ENCODE data around the gene ARHGAP23. TPM values are rescaled to one million over a fixed set of nuclear protein-coding genes. Genes with fewer than 3 reads are reported as not detected.
A peak's percentile ranks its signal among the peaks of the same experiment; 100 is the strongest.
"Not testable (repeated sequence)": the region's sequence is repeated elsewhere in the genome, so short reads cannot be mapped to it uniquely, and the experiment has no call there.

ARHGAP23 gene
- total RNA-seq, 3 donors from 2014 or later, result 13.8 to 25.2 (median 21.1) TPM

DNA sequence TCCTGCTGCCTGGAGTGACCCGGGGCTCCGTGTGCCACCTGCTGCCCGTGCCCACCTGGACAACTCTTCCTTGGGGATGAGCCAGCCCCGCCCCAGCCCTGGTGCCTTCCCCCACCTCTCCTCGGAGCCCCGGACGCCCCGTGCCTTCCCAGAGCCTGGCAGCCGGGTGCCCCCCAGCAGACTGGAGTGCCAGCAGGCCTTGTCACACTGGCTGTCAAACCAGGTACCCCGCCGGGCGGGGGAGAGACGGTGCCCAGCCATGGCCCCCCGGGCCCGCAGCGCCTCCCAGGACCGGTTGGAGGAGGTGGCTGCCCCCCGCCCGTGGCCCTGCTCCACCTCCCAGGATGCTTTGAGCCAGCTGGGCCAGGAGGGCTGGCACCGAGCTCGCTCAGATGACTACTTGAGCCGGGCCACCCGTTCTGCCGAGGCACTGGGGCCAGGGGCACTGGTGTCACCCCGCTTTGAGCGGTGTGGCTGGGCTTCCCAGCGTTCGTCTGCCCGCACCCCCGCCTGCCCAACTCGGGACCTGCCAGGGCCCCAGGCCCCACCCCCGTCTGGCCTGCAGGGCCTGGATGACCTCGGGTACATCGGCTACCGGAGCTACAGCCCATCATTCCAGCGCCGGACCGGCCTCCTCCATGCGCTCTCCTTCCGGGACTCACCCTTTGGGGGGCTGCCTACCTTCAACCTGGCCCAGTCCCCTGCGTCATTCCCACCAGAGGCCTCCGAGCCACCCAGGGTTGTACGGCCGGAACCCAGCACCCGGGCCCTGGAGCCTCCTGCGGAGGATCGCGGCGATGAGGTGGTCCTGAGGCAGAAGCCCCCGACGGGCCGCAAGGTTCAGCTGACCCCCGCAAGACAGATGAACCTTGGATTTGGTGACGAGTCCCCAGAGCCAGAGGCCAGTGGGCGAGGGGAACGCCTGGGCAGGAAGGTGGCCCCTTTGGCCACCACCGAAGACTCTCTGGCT is 38.4 kb downstream of the ARHGAP23 start:
- Histone ChIP-seq H3K4me1 (peaks cover 0 to 9% of the 10 kb centered on the region in 2 donors), H3K27ac (peak overlapping the region; percentile 93 to 97), H3K4me3 (peak overlapping the region; percentile 44 to 70 (median 55)), H3K27me3 (no peaks in the 10 kb centered on the region), H3K36me3 (no peaks in the 10 kb centered on the region), H3K9me3 (no peaks in the 10 kb centered on the region)
- no peak for DNase-seq (ENCODE audit: low spot score in 2 of 2)
- intact Hi-C loops (cut with DNase I; ENCODE audit: low total_unique reads), result loop anchor here (1.0 kb wide), 1 partner anchor 18 kb away; no protein-coding TSS in a partner anchor
- no peak for TF ChIP-seq CTCF (IDR thresholded peaks at IDR 0.05)
- TF ChIP-seq POLR2A (IDR thresholded peaks at IDR 0.05), result no peak
- no peak for TF ChIP-seq POLR2AphosphoS5 (IDR thresholded peaks at IDR 0.05)

GRCh38 chr17:38467491-38467890 is 39.2 kb downstream of the ARHGAP23 start:
- no peaks in the 10 kb centered on the region for H3K9me3 ChIP-seq
- H3K27me3 ChIP-seq, result no peaks in the 10 kb centered on the region
- no peak for DNase-seq (ENCODE audit: low spot score in 2 of 2)
- H3K27ac ChIP-seq, result no peak overlapping the region
- no peaks in the 10 kb centered on the region for H3K36me3 ChIP-seq
- TF ChIP-seq POLR2AphosphoS5 (IDR thresholded peaks at IDR 0.05), result no peak
- no peak for TF ChIP-seq CTCF (IDR thresholded peaks at IDR 0.05)
- no peak for TF ChIP-seq POLR2A (IDR thresholded peaks at IDR 0.05)
- peaks cover 0 to 9% of the 10 kb centered on the region in 2 donors for H3K4me1 ChIP-seq
- H3K4me3 ChIP-seq, result peak overlapping the region in 1 of 3 donors; percentile 70
- intact Hi-C loops (cut with DNase I; ENCODE audit: low total_unique reads), result no loop called here

GRCh38 chr17:38469875-38470274 is 41.6 kb downstream of the ARHGAP23 start:
- no peaks in the 10 kb centered on the region for H3K9me3 ChIP-seq
- H3K36me3 ChIP-seq, result no peaks in the 10 kb centered on the region
- H3K27me3 ChIP-seq, result no peaks in the 10 kb centered on the region
- H3K4me1 ChIP-seq, result no peaks in the 10 kb centered on the region
- H3K4me3 ChIP-seq, result no peak overlapping the region
- DNase-seq (ENCODE audit: low spot score in 2 of 2), result no peak
- H3K27ac ChIP-seq, result no peak overlapping the region
- intact Hi-C loops (cut with DNase I; ENCODE audit: low total_unique reads), result no loop called here
- TF ChIP-seq POLR2AphosphoS5 (IDR thresholded peaks at IDR 0.05) (no peak), CTCF (IDR thresholded peaks at IDR 0.05) (no peak), POLR2A (IDR thresholded peaks at IDR 0.05) (no peak)

DNA sequence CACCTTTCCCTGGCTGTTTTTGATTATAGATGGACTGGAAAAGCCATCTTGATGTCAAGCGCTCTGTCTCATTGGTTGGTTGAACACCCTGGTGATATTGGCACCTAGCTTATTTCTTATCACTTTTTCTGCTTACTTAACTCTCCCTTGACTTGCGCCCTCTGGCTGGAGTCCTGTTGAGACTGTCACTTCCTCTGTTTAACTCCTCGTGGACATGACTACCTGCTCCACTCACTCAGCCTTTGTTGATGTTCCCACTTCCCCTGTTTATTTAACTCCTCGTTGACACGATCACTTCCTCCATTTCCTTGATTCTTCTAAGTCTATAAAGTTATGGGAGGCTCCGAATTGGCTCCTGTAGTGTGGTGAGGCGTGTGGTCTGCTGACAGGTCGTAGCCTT is 43.0 kb downstream of the ARHGAP23 start:
- H3K4me1 ChIP-seq; H3K27ac ChIP-seq; intact Hi-C loops (cut with DNase I; ENCODE audit: low total_unique reads); H3K4me3 ChIP-seq; H3K9me3 ChIP-seq; H3K36me3 ChIP-seq; DNase-seq (ENCODE audit: low spot score in 2 of 2); H3K27me3 ChIP-seq: not testable (repeated sequence)

GRCh38 chr17:38474666-38475065 is 46.4 kb downstream of the ARHGAP23 start:
- H3K27me3 ChIP-seq; H3K4me1 ChIP-seq; H3K36me3 ChIP-seq; intact Hi-C loops (cut with DNase I; ENCODE audit: low total_unique reads); H3K9me3 ChIP-seq; DNase-seq (ENCODE audit: low spot score in 2 of 2); H3K4me3 ChIP-seq: not testable (repeated sequence)
- peak overlapping the region in 1 of 2 donors; percentile 19 for H3K27ac ChIP-seq

- Histone ChIP-seq H3K27ac (no peak overlapping the region), H3K27me3 (no peaks in the 10 kb centered on the region), H3K9me3 (no peaks in the 10 kb centered on the region), H3K4me3 (no peak overlapping the region), H3K36me3 (no peaks in the 10 kb centered on the region), H3K4me1 (no peaks in the 10 kb centered on the region)
- DNase-seq (ENCODE audit: low spot score in 2 of 2), result no peak
- intact Hi-C loops (cut with DNase I; ENCODE audit: low total_unique reads), result no loop called here
- TF ChIP-seq POLR2A (IDR thresholded peaks at IDR 0.05) (no peak), CTCF (IDR thresholded peaks at IDR 0.05) (no peak), POLR2AphosphoS5 (IDR thresholded peaks at IDR 0.05) (no peak)
Measured at GRCh38 chr17:38476549-38476948, 48.3 kb downstream of the ARHGAP23 start.

DNA sequence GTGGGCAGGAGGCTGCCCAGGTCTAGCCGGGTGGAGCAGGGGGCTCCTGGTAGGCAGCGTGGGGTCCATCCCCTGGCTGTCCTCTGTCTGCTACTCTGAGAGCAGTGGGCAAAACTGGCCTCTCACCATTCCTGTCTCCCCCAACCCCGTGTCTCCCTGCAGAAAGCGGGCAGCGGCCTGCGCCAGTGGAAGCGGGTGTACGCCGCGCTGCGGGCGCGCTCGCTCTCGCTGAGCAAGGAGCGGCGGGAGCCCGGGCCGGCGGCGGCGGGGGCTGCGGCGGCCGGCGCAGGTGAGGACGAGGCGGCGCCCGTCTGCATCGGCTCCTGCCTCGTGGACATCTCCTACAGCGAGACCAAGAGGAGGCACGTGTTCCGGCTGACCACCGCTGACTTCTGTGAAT is 49.2 kb downstream of the ARHGAP23 start:
- H3K27ac ChIP-seq; H3K4me1 ChIP-seq; H3K27me3 ChIP-seq; H3K36me3 ChIP-seq; DNase-seq (ENCODE audit: low spot score in 2 of 2); intact Hi-C loops (cut with DNase I; ENCODE audit: low total_unique reads); H3K4me3 ChIP-seq; H3K9me3 ChIP-seq: not testable (repeated sequence)

GRCh38 chr17:38477951-38478350 is 49.7 kb downstream of the ARHGAP23 start:
- H3K4me1 ChIP-seq; H3K36me3 ChIP-seq; H3K27me3 ChIP-seq; H3K9me3 ChIP-seq; H3K4me3 ChIP-seq; intact Hi-C loops (cut with DNase I; ENCODE audit: low total_unique reads); H3K27ac ChIP-seq; DNase-seq (ENCODE audit: low spot score in 2 of 2): not testable (repeated sequence)

DNA sequence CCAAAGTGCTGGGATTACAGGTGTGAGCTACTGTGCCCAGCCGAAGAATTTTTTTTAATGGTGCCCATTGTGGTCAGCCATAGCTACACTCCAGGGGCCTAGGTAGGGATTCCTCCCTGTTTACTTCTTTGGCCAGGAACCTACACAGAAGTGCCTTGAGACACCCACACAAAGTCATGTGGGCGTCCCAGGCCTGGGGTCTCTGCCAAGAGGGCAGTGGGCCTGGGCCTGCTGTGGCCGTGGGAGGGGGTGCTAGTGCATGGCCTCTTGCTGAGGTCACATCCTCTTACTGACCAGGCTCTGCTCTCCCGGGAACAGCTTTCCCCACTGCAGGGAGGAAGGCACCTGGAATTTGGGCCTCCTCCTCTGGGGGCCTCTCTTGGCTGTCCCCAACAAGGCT is 50.4 kb downstream of the ARHGAP23 start:
- H3K4me1 ChIP-seq; H3K36me3 ChIP-seq; H3K4me3 ChIP-seq; H3K27me3 ChIP-seq; DNase-seq (ENCODE audit: low spot score in 2 of 2); intact Hi-C loops (cut with DNase I; ENCODE audit: low total_unique reads); H3K9me3 ChIP-seq; H3K27ac ChIP-seq: not testable (repeated sequence)
